Retinal pigment epithelial cell (primary cell): ENCODE data around the gene SH2B3.

ENCODE experiments used
- DNase-seq: peaks from one replicate; pipeline ENCODE4 v3.0.0-alpha.2; 2010; ENCODE audit warnings: low read depth
- H3K4me3 ChIP-seq: 2 replicates; pipeline ENCODE4 v1.5.1; 2011; ENCODE audit warnings: mild to moderate bottlenecking, low read length, control low read depth, moderate library complexity
- TF ChIP-seq, protein P1 (sequence below): conservative IDR thresholded peaks from 2 replicates; pipeline ENCODE4 v1.5.1; 2011; ENCODE audit warnings: low read depth, low read length, control low read depth, inconsistent platforms

Gene SH2B3

DNA sequence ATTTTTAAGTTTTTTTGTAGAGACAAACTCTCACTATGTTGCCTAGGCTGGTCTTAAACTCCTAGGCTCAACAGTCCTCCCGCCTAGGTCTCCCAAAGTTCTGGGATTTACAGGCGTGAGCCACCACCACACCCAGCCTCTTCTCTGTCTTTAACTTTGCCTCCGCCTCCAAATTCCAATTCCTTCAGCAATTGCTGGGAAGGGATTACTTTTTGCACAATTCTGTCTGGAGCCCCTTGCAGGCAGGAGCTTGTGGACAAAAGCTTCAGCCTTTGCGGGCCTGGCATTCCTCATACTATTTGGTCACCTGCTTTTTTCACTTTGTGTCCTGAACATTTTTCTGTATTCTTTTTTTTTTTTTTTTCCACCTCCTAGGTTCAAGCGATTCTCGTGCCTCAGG lies 26.0 kb downstream of the SH2B3 start:
- H3K4me3 ChIP-seq: no peak overlapping the region
- TF ChIP-seq, protein P1, sequence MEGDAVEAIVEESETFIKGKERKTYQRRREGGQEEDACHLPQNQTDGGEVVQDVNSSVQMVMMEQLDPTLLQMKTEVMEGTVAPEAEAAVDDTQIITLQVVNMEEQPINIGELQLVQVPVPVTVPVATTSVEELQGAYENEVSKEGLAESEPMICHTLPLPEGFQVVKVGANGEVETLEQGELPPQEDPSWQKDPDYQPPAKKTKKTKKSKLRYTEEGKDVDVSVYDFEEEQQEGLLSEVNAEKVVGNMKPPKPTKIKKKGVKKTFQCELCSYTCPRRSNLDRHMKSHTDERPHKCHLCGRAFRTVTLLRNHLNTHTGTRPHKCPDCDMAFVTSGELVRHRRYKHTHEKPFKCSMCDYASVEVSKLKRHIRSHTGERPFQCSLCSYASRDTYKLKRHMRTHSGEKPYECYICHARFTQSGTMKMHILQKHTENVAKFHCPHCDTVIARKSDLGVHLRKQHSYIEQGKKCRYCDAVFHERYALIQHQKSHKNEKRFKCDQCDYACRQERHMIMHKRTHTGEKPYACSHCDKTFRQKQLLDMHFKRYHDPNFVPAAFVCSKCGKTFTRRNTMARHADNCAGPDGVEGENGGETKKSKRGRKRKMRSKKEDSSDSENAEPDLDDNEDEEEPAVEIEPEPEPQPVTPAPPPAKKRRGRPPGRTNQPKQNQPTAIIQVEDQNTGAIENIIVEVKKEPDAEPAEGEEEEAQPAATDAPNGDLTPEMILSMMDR: no peak
- DNase-seq: peak; percentile 58

DNA sequence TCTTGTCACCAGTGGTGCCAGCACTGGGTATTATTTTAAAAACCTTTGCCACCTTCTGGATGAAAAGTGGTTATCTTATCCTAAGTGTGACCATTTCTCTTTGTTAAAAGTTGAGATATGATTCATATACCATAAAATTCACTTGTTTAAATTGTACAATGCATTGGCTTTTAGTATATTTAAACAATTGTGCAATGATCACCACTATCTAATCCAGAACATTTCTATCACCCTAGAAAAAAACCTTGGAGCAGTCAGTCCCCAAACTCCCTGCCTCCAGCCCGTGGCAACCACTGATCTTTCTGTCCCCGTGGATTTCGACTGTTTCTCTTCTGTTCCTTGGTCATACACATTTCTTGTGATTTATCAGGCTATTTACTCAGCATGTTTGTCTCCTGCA lies 28.3 kb downstream of the SH2B3 start:
- H3K4me3 ChIP-seq: no peak overlapping the region
- no peak for DNase-seq
- TF ChIP-seq, protein P1: no peak

DNA sequence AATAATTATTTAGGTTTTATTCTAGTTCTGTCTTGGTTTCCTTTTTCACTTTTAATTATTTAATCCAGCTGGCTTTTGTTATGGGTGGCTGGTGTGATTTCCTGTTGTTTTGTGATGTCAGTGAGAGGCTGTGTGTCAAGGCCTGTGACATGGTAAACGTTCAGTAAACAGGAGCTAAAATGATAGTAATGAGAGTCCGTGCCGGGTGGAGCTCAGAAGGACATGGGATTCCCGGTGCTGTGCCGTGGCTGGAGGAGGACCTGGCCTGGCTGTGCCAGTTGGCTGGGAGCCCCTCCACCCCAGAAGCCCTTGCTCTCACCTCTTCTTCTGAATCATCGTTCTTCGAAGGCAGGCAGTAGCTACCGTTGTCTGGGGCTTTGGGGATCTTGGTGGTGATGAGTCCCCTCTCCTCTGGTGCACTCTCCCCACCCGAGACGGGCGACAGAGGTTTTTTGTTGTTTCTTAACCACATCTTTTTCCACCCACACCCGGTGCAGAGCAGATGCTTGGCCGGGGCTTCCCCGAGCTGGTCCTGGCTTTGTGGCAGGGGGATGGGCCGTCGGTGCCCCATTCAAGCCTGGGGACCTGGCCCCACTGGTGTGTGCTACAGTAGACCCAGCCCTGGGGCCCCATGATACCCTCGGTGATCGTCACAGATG lies 29.1 kb downstream of the SH2B3 start:
- DNase-seq: no peak
- TF ChIP-seq, protein P1: no peak
- no peak overlapping the region for H3K4me3 ChIP-seq

DNA sequence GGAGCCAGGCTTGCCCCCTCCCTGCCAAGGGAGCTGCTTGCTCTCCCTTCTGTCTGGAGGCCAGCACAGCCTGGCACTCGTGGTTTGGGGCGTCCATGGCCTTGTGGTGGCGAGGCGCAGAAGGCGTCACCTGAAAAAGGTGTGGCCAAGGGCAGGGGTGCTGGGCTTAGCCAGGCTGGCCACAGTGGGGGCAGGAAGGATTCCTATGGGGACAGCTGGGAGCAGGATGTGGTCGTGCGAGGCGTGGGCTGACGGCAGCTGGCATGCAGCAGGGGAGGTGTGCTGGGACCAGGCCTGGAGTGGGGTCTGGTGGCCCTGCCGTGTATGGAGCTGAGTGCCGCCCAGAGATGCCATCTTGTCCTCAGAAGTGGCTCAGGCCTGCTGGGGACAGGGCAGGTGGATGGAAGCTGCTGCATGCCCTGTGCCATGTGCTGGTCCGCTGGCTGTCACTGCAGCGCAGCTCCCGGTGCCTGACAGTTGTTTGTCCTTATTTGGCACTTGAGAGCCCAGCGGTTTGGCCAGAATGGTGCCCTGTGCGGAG lies 30.0 kb downstream of the SH2B3 start:
- TF ChIP-seq, protein P1: no peak
- DNase-seq: no peak
- no peak overlapping the region for H3K4me3 ChIP-seq

DNA sequence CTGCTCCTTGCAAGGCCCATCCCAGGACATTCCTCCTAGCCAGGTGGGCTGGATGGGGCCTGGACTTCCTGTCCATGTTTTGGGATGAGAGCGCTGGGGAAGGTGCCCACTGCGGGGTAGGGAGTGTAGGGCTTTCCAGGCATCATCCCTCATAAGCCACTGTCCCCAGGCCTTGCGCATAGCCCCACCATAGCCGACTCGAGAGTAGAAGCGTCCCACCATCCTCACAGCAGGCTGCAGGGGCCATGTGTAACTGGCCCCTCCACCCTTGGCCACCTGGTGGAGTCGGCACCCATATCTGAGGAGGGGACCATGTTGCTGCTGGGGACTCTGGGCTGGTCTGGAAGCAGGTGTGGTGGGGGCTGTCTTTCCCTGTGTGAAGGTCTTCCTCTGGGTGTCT lies 30.5 kb downstream of the SH2B3 start:
- TF ChIP-seq, protein P1: no peak
- no peak overlapping the region for H3K4me3 ChIP-seq
- no peak for DNase-seq

DNA sequence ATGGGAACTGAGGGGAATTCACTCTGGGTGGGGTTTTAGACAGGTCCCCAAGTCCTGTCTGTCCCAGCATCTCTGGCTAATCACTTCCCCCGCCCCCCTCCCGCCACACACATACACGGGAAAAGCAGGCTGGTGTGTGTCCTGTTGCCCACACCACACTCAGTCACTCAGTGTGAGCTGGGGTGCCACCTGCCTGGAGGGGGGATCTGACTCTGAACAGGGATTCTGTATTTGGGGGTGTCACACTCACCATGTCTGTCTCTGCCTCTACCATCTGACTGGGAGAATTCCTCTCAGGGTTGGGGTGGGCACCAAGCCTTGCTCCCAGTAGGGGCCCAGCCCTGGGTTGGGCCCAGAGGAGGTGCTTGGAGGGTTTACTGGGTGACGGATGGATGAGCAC lies 31.1 kb downstream of the SH2B3 start:
- no peak for DNase-seq
- no peak overlapping the region for H3K4me3 ChIP-seq
- TF ChIP-seq, protein P1: no peak

DNA sequence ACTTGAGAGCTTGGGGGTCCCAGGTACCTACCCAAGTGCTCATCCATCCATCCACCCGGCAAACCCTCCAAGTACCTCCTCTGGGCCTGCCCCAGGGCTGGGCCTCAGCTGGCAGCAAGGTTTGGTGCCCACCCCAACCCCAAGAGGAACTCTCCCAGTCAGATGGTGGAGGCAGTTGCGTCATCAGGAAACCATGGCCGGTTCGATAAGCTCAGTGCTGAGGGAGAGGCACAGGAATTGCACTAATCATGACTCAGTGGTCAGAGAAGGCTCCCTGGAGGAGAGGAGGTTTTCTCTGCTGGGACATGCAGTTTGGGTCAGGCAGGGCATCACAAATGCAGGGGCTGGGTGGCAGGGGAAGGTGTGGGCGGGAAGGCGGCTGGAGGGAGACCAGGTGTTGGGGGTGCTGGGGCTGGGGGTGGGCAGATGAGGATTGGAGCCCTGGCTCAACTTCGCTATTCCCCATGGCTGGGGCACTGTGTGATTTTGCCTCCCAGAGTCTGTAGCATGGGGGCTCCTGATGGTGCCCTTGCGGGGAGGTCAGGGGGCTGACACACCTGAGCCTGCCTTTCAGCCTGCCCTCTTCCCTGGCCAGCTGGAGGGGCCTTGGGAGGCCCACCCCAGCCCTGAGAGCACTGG lies 32.2 kb downstream of the SH2B3 start:
- no peak overlapping the region for H3K4me3 ChIP-seq
- TF ChIP-seq, protein P1: no peak
- DNase-seq: peak; percentile 56
